ENCODE data around the gene TSKS.

DNA sequence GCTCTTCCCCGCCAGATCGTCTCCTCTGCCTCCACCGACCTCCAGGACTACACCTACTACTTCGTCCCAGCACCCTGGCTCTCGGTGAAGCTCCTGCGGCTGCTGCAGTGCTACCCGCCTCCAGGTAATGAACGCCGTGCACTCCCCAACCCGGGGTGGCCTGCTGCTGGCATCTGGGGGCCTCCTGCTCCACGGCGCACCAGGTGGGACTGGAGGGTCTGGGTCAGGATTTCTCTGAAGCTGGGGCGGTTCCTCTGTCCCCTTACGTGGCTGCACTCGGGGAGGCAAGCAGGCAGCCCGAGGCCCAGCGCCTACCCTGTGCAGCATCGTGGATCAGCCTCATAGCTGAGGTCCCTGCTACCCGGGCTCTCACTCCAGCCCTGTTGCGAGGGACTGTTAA is 32.5 kb upstream of the TSKS start:
- TF ChIP-seq, protein P1, sequence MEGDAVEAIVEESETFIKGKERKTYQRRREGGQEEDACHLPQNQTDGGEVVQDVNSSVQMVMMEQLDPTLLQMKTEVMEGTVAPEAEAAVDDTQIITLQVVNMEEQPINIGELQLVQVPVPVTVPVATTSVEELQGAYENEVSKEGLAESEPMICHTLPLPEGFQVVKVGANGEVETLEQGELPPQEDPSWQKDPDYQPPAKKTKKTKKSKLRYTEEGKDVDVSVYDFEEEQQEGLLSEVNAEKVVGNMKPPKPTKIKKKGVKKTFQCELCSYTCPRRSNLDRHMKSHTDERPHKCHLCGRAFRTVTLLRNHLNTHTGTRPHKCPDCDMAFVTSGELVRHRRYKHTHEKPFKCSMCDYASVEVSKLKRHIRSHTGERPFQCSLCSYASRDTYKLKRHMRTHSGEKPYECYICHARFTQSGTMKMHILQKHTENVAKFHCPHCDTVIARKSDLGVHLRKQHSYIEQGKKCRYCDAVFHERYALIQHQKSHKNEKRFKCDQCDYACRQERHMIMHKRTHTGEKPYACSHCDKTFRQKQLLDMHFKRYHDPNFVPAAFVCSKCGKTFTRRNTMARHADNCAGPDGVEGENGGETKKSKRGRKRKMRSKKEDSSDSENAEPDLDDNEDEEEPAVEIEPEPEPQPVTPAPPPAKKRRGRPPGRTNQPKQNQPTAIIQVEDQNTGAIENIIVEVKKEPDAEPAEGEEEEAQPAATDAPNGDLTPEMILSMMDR (IDR thresholded peaks at IDR 0.05) = no peak
- TF ChIP-seq POLR2A (IDR thresholded peaks at IDR 0.05) = no peak
